GM13976 (cell line): ENCODE data around the gene RGP1.

Experiments used
- DNase-seq: peaks from one replicate; pipeline ENCODE4 v3.0.0; 2012; ENCODE audit warnings: low spot score
- CTCF ChIP-seq: IDR thresholded peaks from 2 replicates; pipeline ENCODE4 v1.5.1; 2012; ENCODE audit warnings: borderline replicate concordance, mild to moderate bottlenecking; ENCODE audit not compliant: insufficient read depth; ENCODE audit errors: extremely low read depth, missing control alignments, control extremely low read depth
- in situ Hi-C: fragments of 300-500 bp; cut with MboI; formaldehyde crosslinking; loops from one replicate; pipeline ENCODE4 v1.12.0; 2022; ENCODE audit warnings: low sequenced_read_pairs, mixed read lengths, inconsistent platforms; ENCODE audit not compliant: unreplicated experiment

The RGP1 gene

GRCh38 chr9:35746583-35746982 lies 2.5 kb upstream of the RGP1 start:
- in situ Hi-C loops: no loop called here
- no peak for DNase-seq
- no peak for TF ChIP-seq CTCF

GRCh38 chr9:35748242-35748857 lies 737 bp upstream of the RGP1 start:
- no peak for TF ChIP-seq CTCF
- in situ Hi-C loops: no loop called here
- DNase-seq: no peak

- no peak for TF ChIP-seq CTCF
- in situ Hi-C loops: no loop called here
- peak; percentile 57 for DNase-seq
Measured at GRCh38 chr9:35749515-35750255, 598 bp downstream of the RGP1 start.

- in situ Hi-C loops: no loop called here
- TF ChIP-seq CTCF: no peak
- DNase-seq: no peak
Measured at GRCh38 chr9:35750256-35750531, 1.1 kb downstream of the RGP1 start.

- in situ Hi-C loops: no loop called here
- DNase-seq: no peak
- TF ChIP-seq CTCF: no peak
Measured at GRCh38 chr9:35753466-35753865, 4.4 kb downstream of the RGP1 start.

GRCh38 chr9:35754264-35754663 lies 5.2 kb downstream of the RGP1 start, which contains the start of gene MSMP:
MSMP (minus strand) TSS chr9:35754276; CDS start chr9:35754129, 147 bp downstream.
- in situ Hi-C loops: no loop called here
- no peak for TF ChIP-seq CTCF
- no peak for DNase-seq
